Adipocyte (in vitro differentiated cells): Measurements from ENCODE around the gene RHBDF2.

Experiments
- DNase-seq: peaks from one replicate; pipeline ENCODE4 v3.0.0-alpha.2; 2015; ENCODE audit warnings: low read depth
- H3K27me3 ChIP-seq: replicated peaks from 2 replicates; pipeline ENCODE4 v1.7.0; 2013; ENCODE audit warnings: mild to moderate bottlenecking, low read length, moderate library complexity; ENCODE audit not compliant: control insufficient read depth, insufficient read depth
- H3K36me3 ChIP-seq: 2 replicates; pipeline ENCODE4 v1.7.0; 2013; ENCODE audit warnings: low read length, mild to moderate bottlenecking, moderate library complexity; ENCODE audit not compliant: control insufficient read depth, insufficient read depth, severe bottlenecking
- H3K4me1 ChIP-seq: 2 replicates; pipeline ENCODE4 v1.7.0; 2013; ENCODE audit warnings: mild to moderate bottlenecking, low read length, moderate library complexity; ENCODE audit not compliant: control insufficient read depth, insufficient read depth
- H3K4me3 ChIP-seq: 2 replicates; pipeline ENCODE4 v1.7.0; 2013; ENCODE audit warnings: mild to moderate bottlenecking, low read length, moderate library complexity
- H3K9ac ChIP-seq: 2 replicates; pipeline ENCODE4 v1.7.0; 2013; ENCODE audit warnings: mild to moderate bottlenecking, low read length, moderate library complexity
- H3K9me3 ChIP-seq: 2 replicates; pipeline ENCODE4 v1.7.0; 2013; ENCODE audit warnings: mild to moderate bottlenecking, low read length, moderate library complexity; ENCODE audit not compliant: control insufficient read depth

RHBDF2 gene

DNA sequence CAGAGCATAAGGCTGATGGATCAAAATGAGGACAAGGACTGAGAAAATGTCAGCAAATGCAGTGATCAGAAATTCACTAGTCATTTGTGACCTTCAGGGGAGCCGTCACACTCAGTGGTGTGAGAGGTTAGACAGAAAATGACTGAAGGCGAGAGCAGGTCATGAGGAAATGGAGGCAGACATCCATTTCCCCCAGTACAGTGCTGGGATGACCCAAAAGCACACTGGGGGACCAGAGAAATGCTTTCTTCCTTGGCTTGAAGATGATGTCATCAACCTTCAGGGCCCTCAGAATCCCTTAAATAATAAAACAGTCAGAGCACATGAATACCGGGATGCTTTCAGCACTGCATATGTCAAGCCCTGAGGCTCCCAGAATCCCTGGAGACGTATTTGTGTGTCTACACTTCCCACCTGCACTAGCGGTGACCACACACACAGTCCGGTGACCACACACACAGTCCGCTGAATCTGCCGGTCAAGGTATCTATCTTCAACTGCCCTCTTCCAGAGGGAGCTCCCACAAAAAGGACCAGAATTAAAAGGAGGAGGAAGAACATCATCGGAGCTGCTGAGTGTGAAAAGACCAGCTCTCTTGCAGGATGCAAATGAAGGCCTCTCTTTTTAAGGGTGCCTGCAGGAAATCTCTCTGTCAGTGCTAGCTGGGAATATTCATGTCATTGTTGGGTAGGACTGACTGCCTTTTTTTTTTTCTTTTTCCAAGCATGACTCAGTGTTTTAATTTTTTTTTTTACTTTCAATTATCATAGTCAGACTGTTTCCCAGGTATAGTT lies 56.5 kb downstream of the RHBDF2 start:
- no peaks in the 10 kb centered on the region for H3K27me3 ChIP-seq
- no peak overlapping the region for H3K9ac ChIP-seq
- no peaks in the 10 kb centered on the region for H3K36me3 ChIP-seq
- no peaks in the 10 kb centered on the region for H3K9me3 ChIP-seq
- DNase-seq = peak; percentile 39
- peaks cover 37% of the 10 kb centered on the region for H3K4me1 ChIP-seq
- no peak overlapping the region for H3K4me3 ChIP-seq

DNA sequence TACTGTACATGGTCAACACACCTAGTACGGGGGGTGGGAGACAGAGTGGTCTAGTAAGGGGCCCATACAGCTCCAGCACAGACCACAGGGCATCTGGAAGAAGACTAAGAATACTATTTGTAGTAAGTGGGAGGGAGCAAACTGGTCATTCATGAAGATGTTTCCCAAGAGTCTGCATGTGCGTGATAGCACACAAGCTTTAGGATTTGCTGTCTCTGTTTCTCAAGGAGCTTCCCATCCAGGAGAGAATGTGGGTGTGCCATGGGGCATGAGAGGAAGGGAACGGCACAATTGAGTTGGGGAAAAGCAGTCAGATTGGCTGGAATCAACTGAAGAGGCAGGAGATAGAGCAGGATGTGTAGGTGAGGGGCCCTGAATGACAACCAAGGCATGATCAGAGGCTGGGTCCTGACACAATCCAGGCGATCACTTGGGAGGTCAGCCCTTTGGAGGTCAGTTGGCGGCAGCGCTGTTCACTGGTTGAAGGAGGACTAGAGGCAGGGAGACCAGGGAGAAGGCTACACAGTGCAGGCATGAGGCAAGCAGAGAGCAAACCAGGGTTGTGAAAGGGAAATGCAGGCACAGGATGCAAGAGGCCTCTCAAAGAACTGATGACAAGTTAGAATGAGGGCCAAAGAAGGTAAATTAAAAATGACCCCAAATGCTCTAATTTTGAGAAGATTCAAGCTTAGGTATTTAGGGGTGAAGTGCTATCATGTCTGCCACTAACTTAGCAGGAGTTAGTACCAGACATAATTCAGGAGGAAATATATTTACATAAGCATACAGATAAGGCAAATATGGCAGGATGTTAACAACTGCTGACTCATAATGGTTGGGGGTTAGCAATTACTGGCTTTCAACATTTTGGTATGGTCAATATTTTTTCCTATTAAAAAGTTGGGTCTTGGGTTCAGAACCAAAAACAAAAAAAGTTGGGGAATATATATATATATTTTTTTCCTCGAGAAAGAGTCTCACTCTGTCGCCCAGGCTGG lies 58.6 kb downstream of the RHBDF2 start:
- no peak for DNase-seq
- Histone ChIP-seq H3K27me3 (no peaks in the 10 kb centered on the region), H3K9ac (no peak overlapping the region), H3K4me3 (no peak overlapping the region), H3K9me3 (no peaks in the 10 kb centered on the region), H3K36me3 (no peaks in the 10 kb centered on the region), H3K4me1 (peaks cover 38% of the 10 kb centered on the region)

DNA sequence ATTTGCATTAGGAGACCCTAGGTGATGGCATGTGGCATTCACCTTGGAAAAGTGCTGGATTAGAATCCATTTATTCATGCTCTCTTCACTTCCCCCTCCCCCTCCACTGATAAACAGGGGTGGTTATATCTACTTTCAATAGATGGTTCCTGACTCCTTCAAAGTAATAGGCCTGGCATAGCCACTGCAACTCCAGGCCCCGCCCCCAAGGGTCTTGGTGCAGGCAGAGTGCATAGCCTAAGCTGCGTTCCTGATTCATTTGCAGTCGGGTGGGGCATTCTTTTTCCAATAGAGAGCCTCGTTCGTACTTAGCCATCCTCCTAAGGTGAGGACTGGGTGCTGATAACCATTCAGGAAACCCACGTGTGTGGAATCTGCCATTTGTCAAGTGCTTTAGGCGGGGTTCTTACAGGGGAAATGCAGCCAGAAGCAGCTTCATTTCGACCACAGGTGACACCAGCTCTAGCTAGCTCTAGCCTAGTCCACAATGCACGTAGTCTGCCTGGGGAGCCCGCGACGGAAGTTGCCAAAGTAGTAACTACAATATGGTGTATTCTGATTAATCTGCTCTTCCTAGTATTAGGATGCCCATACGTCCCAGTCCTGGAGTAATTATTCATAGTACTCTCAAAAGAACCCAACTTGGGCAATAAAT lies 59.4 kb downstream of the RHBDF2 start:
- DNase-seq = no peak
- Histone ChIP-seq H3K4me3 (no peak overlapping the region), H3K4me1 (peaks cover 34% of the 10 kb centered on the region), H3K36me3 (no peaks in the 10 kb centered on the region), H3K9ac (no peak overlapping the region), H3K9me3 (no peaks in the 10 kb centered on the region), H3K27me3 (no peaks in the 10 kb centered on the region)

DNA sequence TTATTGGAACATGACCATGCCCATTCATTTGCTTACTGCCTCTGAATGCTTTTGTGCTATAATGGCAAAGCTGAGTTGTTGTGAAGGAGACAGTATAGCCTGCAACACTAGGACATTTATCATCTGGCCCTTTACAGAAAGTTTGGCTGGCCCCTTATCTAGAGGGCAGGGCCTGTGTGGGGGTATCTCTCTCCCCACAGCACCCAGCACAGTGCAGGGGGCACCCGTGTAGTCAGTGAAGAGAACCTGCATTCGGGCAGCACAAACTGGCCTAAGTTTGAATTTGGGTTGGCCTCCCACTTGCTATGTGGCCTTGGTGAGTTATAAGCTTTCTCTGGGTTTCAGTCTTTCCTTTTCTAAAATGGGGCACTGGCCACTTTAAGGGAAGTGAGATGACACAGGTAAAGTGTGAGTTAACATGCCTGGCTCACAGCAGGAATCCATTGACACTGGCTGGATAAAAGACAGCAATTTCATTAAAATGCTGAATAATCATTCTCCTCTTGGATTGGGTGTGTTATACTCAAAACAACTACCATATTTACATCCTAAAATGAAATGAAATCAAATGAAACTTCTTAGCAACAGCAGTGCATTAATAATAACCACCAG lies 60.4 kb downstream of the RHBDF2 start:
- Histone ChIP-seq H3K4me3 (no peak overlapping the region), H3K27me3 (no peaks in the 10 kb centered on the region), H3K4me1 (peaks cover 25% of the 10 kb centered on the region), H3K9ac (no peak overlapping the region), H3K36me3 (no peaks in the 10 kb centered on the region), H3K9me3 (no peaks in the 10 kb centered on the region)
- no peak for DNase-seq

DNA sequence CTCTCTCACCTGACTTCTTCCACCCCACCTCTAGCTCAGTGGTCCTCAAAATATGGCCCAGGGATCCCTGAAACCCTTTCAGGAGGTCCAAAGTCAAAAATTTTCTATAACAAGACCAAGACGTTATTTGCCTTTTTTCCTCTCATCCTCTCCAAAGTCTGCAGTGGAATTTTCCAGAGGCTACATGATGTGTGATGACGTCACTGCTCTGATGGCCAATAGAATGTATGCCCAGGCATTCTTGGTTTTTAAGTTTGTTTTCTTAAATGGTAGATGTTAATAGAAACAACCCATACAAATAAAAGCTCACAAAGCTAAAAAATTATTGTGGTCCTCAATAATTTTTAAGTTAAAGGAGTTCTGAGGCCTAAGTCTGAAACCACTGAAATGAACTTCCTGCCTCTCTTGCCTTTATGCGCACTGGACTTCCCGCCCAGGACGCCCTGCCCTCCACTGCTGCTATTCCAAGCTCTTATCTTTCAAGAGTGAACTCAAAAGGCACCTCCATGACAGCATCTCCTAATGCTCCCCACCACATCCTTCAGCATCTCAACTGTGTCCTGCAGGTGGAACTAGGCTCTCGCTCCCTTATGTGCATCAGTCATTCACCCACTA lies 61.8 kb downstream of the RHBDF2 start:
- no peak overlapping the region for H3K4me3 ChIP-seq
- H3K4me1 ChIP-seq = peaks cover 14% of the 10 kb centered on the region
- H3K36me3 ChIP-seq = no peaks in the 10 kb centered on the region
- H3K27me3 ChIP-seq = no peaks in the 10 kb centered on the region
- no peaks in the 10 kb centered on the region for H3K9me3 ChIP-seq
- H3K9ac ChIP-seq = no peak overlapping the region
- no peak for DNase-seq

DNA sequence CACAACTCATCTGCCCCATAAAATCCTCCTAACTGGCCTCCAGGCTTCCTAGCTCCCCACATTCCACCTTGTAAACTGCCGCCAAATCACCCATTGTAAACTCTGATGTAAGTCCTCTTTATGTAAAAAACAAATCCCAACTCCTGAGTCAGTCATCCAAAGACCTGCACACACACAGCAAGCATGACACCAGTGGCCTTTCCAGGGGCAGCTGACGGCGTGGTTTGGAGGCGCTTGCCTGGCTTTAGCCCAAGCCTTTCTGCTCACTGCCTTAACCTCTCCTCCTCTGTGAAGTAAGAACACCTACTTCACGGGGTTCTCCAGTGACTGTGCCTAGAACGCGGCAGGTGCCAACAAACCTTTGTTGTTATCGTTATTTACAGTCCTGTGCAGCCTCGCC lies 62.3 kb downstream of the RHBDF2 start:
- DNase-seq = no peak
- H3K36me3 ChIP-seq = no peaks in the 10 kb centered on the region

DNA sequence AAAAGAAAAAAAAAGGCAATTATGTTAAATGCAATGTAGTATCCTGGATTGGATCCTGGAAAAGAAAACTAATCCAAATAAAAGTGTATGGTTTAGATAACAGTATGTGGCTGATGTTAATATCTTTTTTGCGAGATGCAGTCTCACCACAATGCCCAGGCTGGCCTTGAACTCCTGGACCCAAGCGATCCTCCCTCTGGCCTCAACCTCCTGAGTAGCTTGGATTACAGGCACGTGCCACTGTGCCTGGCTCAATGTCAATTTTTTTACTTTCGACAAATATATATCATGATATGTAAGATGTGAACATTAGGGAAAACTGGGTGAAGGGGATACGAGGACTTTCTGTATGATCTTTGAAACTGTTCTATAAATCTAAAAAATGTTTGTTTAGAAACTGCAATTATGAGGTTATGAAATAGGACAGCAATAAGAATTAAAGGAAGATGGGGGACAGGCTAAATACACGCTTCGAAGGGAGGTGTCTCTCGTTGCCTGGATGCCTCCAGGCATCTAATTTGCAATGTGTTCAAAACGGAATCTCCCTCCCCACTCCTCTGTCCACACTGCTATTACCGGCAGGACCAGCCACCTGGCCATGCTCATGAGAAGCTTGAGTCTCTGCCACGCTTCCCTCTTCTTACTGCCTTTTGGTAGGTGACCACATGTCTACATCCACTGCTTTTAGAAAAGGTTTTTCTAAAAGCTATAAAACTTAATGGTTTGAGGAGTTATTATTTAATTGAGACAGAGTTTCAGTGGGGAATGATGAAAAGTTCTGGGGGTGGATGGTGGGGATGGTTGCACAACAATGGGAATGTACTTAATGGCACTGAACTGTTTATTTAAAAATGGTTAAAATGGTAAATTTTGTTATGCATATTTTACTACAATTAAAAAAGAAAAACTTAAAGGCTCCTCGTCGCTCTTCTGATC lies 63.5 kb downstream of the RHBDF2 start:
- Histone ChIP-seq H3K4me1 (peaks cover 12% of the 10 kb centered on the region), H3K27me3 (no peaks in the 10 kb centered on the region), H3K4me3 (no peak overlapping the region), H3K9me3 (no peaks in the 10 kb centered on the region), H3K36me3 (no peaks in the 10 kb centered on the region), H3K9ac (no peak overlapping the region)
- DNase-seq = no peak

More for the DNA sequence above, 62.3 kb downstream of the RHBDF2 start:
- Histone ChIP-seq H3K4me1 (peaks cover 14% of the 10 kb centered on the region), H3K4me3 (no peak overlapping the region), H3K9ac (no peak overlapping the region), H3K27me3 (no peaks in the 10 kb centered on the region), H3K9me3 (no peaks in the 10 kb centered on the region)

DNA sequence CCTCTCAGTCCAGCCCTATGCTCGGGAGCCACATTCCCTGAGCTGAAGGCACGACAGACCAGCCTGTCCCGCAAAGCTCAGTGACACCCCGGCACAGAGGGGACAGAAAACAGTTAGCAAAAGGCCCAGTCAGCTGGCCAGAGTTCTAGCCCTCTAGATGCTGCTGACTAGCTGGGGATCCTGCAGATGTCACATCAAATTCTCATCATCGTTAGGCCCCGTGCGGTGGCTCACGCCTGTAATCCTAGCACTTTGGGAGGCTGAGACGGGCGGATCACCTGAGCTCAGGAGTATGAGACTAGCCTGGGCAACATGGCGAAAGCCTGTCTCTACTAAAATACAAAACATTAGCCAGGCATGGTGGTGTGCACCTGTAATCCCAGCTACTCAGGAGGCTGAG lies 65.5 kb downstream of the RHBDF2 start:
- H3K36me3 ChIP-seq = no peaks in the 10 kb centered on the region
- H3K4me3 ChIP-seq = no peak overlapping the region
- no peaks in the 10 kb centered on the region for H3K27me3 ChIP-seq
- DNase-seq = no peak
- H3K9ac ChIP-seq = no peak overlapping the region
- H3K4me1 ChIP-seq = peaks cover 8% of the 10 kb centered on the region
- H3K9me3 ChIP-seq = no peaks in the 10 kb centered on the region

DNA sequence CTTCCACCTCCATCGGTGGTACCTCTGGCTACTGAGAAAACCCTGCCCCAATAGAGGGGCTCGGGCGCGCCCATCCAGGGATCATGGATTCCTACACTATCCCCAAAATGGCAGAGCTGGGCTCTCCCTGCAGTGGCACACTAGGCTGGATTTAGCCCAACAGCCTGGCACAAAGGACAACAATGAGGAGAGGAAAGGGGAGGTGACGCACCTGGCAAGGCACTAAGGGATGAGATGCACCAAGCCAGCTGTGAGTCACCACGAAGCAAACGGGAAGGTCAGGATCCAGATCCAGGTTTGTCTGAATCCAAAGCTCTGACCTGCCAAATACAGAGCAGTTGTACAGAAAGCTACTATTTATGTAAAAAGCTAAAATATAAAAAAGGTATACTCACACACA lies 66.4 kb downstream of the RHBDF2 start:
- no peaks in the 10 kb centered on the region for H3K27me3 ChIP-seq
- peaks cover 8% of the 10 kb centered on the region for H3K4me1 ChIP-seq
- no peaks in the 10 kb centered on the region for H3K36me3 ChIP-seq
- H3K4me3 ChIP-seq = no peak overlapping the region
- H3K9ac ChIP-seq = no peak overlapping the region
- H3K9me3 ChIP-seq = no peaks in the 10 kb centered on the region
- no peak for DNase-seq

DNA sequence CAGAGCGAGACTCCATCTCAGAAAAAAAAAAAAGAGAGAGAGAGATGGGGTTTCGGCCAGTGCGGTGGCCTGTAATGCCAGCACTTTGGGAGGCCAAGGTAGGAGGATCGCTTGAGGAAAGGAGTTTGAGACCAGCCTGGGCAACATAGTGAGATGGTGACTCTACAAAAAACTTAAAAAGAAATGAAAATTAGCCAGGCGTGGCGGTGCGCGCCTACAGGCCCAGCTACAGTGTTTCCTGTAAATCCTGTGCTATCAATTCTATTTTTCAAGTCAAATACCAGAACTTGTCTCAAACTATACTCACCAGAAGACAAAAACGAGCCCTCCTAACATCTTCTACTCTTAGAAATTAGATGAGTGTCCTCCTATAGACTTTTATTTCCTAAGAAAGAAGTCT lies 67.5 kb downstream of the RHBDF2 start:
- H3K36me3 ChIP-seq = no peaks in the 10 kb centered on the region
- H3K9ac ChIP-seq = no peak overlapping the region
- H3K4me1 ChIP-seq = peaks cover 8% of the 10 kb centered on the region
- no peaks in the 10 kb centered on the region for H3K9me3 ChIP-seq
- no peak overlapping the region for H3K4me3 ChIP-seq
- no peaks in the 10 kb centered on the region for H3K27me3 ChIP-seq
- no peak for DNase-seq
